Stimulated activated CD8-positive, alpha-beta memory T cell treated with anti-CD3 and anti-CD28 coated beads, Interleukin-7, amount 100 ng/mL, for 4 hours (primary cell): ENCODE measurements around the gene COL20A1.

Experiments used
- DNase-seq, 2 donors: peaks; one replicate each; pipeline ENCODE4 v3.0.0-alpha.2; 2020; ENCODE audit warnings: low read depth in 2 of 2

The COL20A1 gene

DNA sequence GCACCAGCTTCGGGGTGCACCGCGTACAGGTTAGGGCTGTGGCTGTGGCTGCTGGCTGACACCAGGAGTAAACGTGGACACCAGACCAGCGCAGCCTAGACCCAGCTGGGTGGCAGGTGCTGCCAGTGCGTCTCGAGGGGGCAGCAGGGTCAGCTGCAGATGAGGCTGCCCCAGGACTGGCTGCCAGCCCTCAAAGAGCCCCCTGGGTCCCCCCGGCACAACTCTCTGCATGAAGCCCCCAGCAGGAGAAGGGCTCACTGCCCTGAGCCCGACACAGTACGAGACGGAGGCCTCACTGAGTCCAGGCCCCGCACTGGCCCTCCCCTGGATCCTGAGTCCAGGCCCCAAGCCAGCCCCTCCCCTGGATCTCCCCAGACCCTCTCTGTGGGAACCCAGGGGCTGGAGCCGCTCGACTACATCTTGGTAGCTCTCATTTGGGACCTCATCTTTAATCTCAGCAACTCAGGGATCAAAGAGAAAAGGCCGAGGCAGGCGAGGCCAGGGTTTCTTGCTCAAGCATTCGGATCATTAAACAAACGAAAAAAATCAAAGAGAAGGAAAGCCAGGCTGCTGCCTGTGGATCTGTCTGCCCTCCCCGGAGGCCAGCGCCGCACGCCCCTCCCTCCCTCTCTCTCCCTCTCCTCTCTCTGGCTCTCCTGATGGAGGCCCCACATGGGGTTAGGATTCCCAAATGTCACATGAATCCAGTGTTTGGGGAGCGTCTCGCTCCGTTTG is 31.8 kb upstream of the COL20A1 start:
- no peak for DNase-seq

DNA sequence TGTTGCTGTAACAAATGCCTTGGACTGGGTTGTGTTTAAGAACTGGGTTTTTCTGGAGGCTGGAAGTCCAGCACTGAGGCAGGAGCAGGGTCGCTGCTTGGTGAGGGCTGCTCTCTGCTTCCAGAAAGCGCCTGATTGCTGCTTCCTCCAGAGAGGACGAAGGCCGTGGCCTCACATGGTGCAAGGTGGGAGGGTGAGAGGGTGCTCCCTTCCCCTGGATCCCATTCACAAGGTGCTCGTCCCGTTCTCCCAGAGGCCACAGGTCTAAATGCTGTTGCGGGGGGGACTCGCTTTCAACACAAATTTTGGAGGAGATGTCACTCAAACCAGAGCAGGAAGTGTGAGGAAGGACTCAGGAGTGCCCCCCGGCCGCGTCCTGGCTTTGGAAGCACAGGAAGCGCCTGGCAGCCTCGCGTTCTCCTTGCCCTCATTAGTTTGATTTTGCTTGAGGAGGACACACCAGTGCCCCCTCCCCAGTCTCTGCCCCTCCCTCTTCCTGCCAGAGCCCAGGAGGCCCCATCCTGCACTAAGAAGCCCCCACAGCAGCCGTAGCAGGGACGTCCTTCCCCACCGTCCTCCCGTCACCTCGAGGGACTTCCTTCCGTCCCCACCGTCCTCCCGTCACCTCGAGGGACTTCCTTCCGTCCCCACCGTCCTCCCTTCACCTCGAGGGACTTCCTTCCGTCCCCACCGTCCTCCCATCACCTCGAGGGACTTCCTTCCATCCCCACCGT is 31.0 kb upstream of the COL20A1 start:
- DNase-seq: no peak

DNA sequence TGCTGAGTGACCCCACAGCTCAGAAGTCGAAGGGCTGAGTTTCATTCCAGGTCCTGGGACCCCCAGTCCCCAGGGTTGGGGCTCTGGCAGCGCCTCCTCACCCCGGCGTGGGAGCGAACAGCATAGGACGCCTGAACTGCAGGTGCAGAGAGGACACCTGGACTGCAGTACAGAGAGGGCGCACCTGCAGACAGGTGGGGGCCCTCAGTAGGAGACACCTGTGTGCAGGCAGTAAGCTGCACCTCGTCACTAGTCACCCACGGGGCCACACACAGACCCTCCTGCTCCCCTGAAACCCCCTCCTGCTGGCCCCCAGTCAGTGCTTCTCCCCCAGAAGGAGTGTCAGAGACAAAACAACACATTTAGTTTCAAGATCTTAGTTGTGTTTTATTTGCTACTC is 30.1 kb upstream of the COL20A1 start:
- no peak for DNase-seq

DNA sequence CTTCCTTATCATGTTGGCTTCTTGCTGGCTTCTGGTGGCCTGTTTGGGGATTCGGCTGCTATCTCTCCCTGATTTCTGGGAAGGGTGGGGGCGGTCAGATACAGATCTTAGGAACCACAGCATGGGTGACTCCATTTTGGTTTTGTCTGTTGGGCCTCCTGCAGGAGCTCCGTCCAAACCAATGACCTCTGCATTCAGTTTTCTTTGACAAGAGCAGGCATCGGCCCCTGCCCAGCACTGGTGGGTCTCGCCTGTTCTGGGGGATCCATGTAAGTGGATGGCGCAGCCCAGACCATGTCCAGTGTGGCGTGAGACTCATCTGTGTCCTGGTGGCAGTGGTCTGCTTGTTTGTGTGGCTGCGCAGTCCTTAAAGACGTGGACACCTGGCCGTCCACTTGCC is 29.0 kb upstream of the COL20A1 start:
- DNase-seq: no peak

DNA sequence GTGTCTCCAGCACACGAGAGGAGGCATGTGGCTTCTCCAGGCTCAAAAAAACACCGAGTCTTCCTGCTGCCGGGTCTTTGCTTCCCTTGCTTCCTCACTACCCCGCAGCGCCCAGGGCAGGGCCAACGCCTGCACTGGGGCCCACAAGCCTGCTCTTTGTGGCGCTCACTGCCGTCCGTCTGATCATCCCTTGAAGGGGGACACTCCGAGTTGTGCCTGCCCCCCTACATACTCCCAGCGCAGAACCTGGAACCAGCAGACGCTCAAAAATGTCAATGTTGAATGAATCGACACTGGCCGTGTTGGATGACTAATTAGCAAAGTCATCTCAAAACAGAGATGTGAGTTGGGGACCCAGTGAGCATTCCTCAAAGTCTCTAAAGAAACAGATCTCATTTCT is 28.5 kb upstream of the COL20A1 start:
- no peak for DNase-seq

DNA sequence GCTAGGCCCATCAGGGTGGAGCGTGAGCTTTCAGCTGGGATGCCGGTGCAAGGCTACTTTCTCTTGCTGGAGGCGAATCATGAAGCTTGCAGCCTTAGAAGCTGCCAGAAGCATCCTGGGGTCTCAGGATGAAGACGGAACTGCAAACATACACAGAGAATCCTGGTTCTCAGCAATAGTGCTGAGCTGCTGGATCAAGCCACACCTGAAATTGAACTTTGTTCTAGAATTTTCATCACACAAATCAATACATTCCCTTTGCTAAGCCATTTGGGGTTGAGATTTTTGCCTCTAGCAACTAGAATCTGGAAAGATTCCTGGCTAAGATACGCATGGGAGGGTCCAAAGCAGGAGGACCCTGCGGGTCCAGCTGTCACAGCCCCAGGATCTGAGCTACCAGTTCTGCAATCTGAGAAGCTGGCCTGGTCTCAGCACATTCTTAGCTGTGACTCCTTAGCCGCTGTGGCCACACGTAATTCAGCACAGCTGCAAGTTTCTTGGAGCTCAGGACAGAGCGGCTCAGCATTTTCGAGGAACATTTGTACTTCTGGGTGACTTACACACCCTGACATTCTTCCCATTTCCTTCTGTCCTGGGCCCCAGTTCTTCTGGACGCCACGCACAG is 27.0 kb upstream of the COL20A1 start:
- DNase-seq: no peak

DNA sequence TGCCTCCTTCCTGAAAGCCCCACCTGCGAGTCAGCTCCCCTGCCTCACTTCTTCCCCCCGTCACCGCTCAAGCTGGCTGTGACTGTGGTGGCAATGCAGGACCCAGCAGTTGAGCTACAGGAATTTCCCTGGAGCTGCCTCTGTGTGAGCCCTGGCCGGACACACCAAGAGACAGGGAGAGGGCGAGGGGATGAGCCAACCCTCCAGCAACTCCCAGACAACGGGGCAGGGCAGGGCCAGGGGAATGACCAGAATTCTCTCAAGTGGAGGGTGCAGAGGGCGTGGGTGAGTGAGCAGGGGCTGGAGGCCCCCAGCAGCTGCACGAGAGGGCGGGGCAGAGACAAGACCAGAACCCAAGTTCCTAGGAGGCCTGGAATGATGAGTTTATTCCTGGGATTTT is 25.3 kb upstream of the COL20A1 start:
- DNase-seq: no peak

DNA sequence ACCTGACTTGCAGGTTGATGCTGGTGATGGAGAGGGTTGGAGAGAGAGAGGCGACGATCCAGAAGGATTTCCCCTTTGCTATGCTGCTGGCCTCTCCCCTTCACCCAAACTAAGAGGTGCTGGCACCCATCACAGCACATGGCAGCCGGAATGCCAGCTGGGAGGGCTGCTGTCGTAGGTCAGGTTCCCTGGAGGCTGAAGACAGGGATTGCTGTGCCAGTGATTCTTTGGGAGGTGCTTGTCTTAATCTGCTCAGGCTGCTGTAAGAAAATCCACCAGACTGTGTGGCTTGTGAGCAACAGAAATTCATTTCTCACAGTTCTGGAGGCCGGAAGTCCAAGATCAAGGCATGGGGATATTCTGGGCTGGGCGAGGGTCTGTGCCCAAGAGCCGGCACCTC is 24.7 kb upstream of the COL20A1 start:
- no peak for DNase-seq

DNA sequence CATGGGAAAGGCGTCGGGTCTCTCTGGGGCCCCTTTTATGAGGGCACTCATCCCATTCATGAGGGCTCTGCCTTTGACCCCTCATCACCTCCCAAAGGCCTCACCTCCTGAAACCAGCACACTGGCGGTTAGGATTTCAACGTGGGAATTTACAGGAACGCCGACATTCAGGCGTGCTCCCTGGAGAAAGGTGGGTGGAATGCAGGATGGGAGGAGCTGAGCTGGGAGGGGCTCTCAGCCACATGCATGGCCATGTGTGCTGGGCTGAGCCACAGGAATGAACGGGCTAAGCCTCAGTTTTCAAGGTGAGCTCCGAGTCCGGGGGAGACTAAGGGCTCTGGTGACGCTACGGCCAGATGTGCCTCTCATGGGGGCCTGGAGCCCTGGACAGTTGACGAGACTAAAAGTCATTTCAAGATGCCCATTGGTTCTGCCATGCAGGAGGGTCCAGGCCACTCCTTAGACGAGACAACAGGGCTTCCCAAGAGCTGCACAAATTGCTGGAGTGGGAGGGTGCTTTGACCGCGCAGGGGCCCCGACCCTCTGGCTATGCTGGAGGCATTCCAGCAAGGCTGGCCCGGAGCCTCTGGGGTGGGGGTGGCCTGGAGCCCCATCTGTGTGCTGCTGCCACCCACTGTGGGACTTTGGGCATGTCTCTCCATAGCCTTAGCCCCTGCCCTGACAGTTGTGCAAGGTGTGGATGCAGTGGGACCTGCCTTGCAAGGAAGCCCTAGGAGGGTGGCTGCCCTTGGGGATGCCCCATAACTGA is 24.1 kb upstream of the COL20A1 start:
- no peak for DNase-seq

DNA sequence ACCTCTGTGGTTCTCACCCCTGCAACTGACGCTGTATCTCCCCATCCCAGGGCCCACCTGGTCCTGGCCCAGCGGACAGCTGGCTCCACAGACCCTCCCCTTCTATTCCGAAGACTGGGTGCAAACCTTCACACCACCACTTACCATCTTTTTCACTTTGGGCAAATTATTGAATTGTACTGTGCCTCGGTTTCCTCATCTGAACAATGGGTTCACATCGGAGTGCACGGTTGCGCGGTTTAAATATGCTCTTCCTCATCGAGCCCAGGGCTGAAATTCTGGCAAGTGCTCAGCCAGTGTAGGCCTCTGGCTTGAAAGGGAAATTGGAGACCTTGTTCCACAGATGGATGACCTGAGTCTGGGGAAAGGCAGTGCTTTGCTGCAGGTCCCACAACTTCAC is 23.3 kb upstream of the COL20A1 start:
- DNase-seq: no peak

DNA sequence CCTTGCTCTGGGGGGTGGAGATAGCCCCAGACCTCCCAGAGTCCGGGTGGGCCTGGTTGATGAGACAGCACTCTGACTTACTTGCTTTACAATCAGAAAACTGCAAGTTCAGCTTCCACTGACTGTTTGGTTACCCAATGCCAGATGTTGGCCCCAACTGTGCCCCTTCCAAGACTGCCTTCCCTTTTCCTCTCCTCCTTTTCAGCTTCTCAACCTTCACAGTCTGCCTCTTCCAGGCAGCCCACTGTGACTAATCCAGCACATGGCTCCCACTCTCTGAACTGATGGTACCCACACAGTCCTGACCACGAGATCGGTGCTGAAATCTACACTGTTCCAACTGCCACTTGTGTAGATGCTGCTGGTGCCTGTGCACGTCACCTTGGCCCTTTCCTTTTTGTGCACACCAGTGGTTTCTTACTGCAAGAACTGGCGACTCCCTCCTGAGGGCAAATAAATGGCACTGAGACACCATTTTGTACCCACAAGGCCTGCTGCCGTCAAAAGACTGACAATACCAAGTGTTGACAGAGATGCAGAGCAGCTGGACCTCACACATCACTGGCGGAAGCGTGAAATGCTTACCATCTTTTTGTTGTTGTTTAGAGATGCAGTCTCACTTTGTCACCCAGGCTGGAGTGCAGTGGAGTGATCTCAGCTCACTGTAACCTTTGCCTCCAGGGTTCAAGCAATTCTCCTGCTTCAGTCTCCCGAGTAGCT is 22.2 kb upstream of the COL20A1 start:
- no peak for DNase-seq

DNA sequence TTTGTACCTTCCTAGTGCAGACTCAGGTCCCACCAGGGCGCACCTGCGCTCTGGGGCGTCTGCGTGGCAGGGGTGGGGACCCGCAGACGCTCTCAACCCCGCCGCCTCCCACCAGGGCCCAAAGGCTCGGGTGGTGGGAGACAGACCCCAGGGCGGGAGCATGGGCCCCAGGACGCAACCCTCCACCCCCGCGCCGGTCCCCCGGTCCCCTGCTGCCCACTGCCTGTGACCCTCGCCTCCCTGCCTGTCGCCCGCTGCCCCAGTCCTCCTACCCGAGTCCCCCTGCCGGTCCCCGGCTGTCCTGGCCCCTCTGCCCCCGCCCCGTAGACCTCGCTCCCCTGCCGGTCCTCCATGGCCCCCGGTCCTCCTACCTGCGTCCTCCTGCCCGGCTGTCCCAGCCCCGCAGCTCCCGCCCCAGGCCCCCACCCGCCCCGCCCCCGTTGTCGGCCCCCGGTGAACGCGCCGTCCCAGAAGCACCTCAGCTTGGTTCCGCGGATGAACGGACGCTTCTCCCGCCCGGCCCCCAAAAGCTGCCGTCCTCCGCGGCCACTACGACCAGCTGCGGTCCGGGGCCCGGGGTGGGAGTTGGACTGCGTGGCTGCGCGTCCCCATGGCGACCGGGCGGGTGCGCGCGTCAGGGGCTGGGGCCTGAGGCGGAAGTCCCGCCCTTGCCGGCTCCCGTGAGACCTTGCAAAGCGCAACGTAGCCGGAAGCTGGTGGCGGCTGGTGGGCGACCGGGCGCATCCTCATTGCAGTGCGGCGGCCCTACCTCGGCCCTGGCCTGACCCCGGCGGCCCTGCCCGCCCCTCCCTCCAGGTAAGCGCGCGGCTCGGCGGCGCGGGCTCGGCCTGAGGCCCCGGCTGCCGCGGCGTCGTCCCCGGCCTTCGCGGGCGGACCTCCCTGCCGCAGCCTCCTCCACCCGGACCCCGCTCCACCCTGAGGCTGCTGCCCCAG is 20.6 kb upstream of the COL20A1 start, which contains the start of gene ARFGAP1:
Gene ARFGAP1 (plus strand): TSS at position 709 of the 954 bp plus-strand sequence. CDS start 2,768 bp downstream, outside the sequence.
- peak; percentile 77 to 91 for DNase-seq

DNA sequence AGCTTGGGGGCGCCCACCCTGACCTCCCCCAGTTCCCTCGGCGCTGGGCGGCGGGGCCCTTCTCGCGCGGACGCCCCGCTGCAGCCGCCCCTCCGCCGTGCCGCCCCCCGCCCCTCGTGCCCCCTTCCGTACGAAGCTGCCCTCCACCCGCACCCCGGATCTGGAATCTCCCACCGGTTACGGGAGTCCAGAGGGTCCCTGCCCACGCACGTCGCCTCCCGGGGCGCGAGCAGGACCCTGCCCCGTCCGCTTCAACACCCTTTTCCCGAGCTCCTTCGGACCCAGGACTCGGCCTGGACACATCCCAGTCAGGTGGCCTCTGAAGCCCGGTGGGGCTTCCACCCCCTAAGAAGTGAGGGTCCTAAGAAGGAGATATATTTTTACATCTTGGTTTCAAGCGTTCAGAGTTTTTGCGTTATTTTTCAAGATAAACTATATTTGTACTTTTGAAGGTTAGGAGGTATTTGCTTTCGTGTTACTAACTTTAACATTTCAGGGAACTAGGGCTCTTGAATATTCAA is 19.9 kb upstream of the COL20A1 start:
- DNase-seq: no peak

DNA sequence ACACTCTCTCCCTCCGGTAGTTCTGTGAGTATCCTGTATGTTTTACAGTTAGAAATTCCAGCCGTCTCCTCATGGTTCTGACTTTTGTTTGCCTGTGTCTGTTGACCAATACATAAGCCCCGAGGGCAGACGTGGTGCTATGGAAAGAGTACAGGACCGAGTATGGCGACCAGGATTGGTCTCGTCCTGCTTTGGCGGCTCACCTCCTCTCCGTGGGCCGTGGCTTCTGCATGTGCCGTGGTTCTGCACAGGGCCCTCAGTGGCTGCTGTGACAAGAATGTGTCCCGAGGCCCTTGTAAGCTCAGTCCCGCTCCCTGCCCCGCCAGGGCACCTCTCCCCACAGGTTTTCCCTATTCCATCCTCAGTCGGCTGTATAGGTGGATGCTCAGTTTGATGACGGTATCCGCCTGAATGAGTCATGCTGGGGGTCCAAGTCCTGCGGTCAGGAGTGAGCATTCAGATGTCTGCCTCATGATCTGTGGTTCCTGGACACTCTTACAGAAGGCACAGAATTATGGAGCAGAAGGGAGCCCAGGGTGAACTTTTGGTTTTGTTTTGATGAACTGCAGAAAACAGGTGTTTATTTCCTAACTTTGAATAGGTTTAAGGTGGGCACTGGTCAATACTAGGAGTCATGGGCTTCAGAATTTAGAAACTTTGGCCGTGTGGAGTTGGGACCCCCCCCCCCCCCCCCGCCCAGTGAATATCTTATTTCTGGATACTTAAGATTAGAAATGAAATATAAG is 19.2 kb upstream of the COL20A1 start:
- DNase-seq: no peak

DNA sequence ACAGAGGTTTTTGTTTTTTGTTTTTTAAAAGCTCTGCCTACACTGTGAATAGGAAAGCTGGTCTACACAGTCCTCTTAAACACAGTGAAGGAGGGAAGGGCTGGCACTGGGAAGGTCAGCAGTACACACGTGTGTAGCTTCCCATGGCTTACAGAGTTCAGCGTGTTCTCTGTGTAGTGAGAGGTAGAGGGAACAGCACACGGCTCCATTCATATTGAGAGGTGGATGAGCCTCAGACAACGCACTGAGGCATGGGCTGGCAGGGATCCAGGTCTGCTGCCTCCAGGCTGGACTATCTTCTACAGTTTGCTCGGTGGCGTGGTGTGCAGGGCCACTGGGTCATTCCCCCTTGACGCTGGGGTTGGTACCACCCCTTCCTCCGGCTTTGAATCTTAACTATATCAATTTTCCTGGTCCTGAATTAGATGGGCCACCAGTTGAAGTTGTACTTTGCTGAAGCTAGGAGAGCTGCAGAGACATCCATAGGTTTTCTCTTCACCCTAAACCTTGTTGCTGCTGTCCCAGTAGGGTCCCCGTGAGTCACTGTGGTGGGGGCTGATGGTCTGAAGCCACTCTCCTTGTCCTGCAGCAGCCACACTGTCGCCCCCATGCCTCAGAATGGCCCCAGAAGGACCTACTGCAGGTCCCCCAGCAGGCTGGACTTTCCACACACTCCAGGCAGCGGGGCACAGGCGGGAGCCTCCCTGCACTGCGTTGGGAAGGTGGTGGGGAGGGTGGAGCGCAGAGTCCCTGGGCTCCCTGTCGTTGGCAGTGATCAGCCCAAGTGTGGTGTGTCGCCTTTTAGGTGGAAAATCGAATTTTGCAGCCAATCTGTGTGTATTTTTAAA is 18.4 kb upstream of the COL20A1 start:
- DNase-seq: no peak

DNA sequence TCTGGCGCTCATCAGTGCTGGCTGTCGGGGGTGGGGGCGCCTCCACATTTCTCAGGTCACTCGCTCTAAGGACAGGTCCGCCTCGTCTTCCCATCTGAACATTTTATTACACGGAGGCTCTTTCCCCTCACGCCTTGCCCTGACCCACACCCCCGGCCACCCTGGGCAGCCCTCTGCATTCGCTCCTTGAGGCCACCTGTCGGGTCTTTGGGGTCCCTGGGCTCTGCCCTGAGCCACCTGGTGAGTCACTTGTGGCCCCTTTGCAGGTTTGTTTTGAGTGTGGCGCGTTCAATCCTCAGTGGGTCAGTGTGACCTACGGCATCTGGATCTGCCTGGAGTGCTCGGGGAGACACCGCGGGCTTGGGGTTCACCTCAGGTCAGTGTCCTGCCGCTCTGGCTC is 17.2 kb upstream of the COL20A1 start:
- DNase-seq: no peak

DNA sequence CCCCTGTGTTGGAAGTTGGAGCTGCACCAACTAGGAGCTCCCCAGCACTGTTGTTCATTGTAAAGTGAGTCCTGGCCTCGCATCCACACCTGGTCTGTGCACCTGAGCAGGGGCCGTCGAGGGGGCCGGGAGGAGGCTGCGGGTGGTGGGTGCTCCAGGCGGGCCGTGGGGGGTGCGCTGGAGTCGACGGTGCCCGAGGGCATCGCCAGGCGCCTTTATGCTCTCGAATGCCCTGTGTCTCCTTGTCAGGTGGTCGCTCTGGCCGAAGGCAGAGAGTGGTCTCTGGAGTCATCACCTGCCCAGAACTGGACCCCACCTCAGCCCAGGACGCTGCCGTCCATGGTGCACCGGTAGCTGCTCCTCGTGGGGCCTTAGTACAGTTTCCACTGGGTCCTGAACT is 16.0 kb upstream of the COL20A1 start:
- no peak for DNase-seq

DNA sequence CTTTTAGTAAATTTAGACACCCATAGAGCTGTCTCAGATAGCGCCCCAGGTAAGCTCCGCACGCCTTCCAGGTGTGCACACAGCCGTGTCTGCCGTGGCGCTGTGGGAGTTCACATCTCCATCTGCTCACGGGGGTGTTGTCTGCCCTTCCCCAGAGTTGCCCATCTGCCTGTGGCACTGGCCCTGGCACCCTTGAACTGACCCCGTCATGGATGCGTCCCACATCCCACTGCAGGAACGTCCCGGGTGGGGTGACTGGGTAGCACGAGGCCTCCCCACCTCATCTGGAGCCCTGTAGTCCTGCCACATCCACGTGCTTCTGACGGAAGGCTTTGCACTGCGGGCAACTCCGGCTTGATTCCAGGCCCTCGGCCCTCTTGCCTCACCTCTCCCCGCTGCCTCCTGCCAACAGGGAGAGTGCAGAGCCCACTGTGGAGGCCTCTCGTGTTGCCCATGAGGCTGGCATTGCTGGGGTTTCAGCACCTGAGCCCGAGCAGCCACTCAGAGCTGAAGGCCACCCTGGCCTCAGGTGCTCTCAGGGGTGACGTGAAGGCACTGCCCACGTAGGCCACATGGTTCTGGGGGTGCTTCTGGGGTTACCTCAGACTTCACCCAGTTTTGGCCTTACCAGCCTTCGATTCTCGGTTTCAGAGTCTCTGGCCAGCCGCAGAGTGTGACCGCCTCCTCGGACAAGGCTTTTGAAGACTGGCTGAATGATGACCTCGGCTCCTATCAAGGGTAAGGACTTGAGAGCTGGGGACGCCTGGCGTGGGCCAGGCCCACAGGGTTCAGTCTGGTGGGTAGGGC is 15.3 kb upstream of the COL20A1 start:
- no peak for DNase-seq
